HG02759 (cell line): ENCODE results near the gene EMILIN1.
"Not testable (repeated sequence)": the region's sequence is repeated elsewhere in the genome, so short reads cannot be mapped to it uniquely, and the experiment has no call there.

Source experiments
- ATAC-seq: cut with Tn5 transposase; IDR thresholded peaks from one replicate; pipeline ENCODE4 v1.9.1; 2021; ENCODE audit warnings: mild to moderate bottlenecking, moderate library complexity; ENCODE audit not compliant: unreplicated experiment

The EMILIN1 gene

GRCh38 chr2:27053776-27054175 is 24.6 kb upstream of the EMILIN1 start:
- no peak for ATAC-seq

GRCh38 chr2:27054721-27055120 is 23.7 kb upstream of the EMILIN1 start:
- ATAC-seq, result no peak

GRCh38 chr2:27057184-27057583 is 21.2 kb upstream of the EMILIN1 start:
- no peak for ATAC-seq

- no peak for ATAC-seq
These were observed 20.2 kb upstream of the EMILIN1 start for GRCh38 chr2:27058210-27058609.

- ATAC-seq, result no peak
These were observed 19.1 kb upstream of the EMILIN1 start for GRCh38 chr2:27059141-27059820.

GRCh38 chr2:27060323-27060722 is 18.1 kb upstream of the EMILIN1 start:
- no peak for ATAC-seq

- ATAC-seq, result no peak
These were observed 13.3 kb upstream of the EMILIN1 start for GRCh38 chr2:27065128-27065527.

GRCh38 chr2:27067385-27067784 is 11.0 kb upstream of the EMILIN1 start:
- no peak for ATAC-seq

GRCh38 chr2:27069436-27069835 is 9.0 kb upstream of the EMILIN1 start:
- ATAC-seq, result no peak

GRCh38 chr2:27069961-27070618 is 8.3 kb upstream of the EMILIN1 start:
- no peak for ATAC-seq

- no peak for ATAC-seq
These were observed 7.7 kb upstream of the EMILIN1 start for GRCh38 chr2:27070653-27071276.

GRCh38 chr2:27071277-27071989 is 7.0 kb upstream of the EMILIN1 start, which contains the start of gene OST4:
OST4 (minus strand) TSS chr2:27071654.
- peak; percentile 91 for ATAC-seq

GRCh38 chr2:27071990-27072830 is 6.2 kb upstream of the EMILIN1 start:
- ATAC-seq, result no peak

- no peak for ATAC-seq
These were observed 5.5 kb upstream of the EMILIN1 start for GRCh38 chr2:27072920-27073319.

- no peak for ATAC-seq
These were observed 4.6 kb upstream of the EMILIN1 start for GRCh38 chr2:27073782-27074181.

GRCh38 chr2:27074738-27075565 is 3.5 kb upstream of the EMILIN1 start:
- no peak for ATAC-seq

GRCh38 chr2:27075566-27075871 is 2.9 kb upstream of the EMILIN1 start:
- ATAC-seq, result not testable (repeated sequence)

GRCh38 chr2:27076323-27076722 is 2.1 kb upstream of the EMILIN1 start:
- no peak for ATAC-seq

GRCh38 chr2:27077231-27077630 is 1.2 kb upstream of the EMILIN1 start:
- no peak for ATAC-seq
